C4-2B (cell line): Measurements from ENCODE around the gene ACOXL.

Experiments used
- H3K27ac ChIP-seq: fragments of 450-650 bp; 2 replicates; pipeline ENCODE4 v1.5.1; 2017
- ZFX ChIP-seq: fragments of 450-650 bp; IDR thresholded peaks from 2 replicates; pipeline ENCODE4 v1.6.1; 2017
- TF ChIP-seq, protein P1 (sequence below): fragments of 450-650 bp; conservative IDR thresholded peaks from 2 replicates; pipeline ENCODE4 v1.5.1; 2017; ENCODE audit warnings: mild to moderate bottlenecking

Gene ACOXL

GRCh38 chr2:110873597-110874452 is 141.5 kb downstream of the ACOXL start:
- no peak overlapping the region for H3K27ac ChIP-seq

DNA sequence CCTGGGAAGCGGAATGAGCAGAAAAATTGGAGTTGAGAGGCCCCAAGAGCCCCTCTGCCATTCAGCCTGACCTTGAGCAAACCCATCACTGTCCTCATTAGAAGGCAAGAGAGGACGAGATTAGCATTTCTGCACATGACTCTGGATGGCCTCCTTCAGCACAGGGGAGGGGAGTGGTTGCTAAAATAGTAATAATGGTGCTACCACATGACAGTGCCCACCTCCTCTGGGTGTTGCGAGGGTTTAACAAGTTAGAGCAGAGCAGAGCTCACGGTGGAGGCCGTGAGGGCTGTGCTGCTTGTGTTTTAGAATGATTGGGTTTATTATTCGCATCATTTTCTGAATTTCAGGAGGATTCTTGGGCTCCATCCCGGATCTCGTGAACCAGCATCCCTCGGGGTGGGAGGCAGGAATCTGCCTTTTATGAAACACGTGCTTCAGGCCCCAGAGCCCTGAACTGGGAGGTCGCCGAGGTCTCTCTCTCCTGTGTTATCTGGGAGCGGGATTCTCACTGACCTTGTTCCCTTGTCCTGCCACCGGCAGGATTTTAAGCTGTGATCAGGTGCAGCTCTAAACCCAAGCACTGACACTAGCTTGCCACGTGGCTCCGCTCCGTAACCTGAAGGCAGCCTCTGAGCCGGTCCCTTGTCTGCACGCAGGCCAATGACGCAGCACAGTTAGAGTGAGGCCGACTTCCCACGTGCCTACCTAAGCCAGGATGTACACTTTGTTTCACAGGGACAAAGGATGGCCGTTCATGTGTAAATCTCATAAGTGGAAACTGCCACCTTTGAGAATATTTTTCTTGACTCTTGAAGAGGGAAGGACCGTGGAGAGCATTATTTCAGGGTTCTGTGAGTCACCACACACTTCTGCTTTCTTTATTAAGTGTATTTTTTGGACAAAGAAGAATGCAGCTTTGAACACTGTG is 142.3 kb downstream of the ACOXL start:
- no peak overlapping the region for H3K27ac ChIP-seq
- TF ChIP-seq ZFX = no peak
- TF ChIP-seq, protein P1, sequence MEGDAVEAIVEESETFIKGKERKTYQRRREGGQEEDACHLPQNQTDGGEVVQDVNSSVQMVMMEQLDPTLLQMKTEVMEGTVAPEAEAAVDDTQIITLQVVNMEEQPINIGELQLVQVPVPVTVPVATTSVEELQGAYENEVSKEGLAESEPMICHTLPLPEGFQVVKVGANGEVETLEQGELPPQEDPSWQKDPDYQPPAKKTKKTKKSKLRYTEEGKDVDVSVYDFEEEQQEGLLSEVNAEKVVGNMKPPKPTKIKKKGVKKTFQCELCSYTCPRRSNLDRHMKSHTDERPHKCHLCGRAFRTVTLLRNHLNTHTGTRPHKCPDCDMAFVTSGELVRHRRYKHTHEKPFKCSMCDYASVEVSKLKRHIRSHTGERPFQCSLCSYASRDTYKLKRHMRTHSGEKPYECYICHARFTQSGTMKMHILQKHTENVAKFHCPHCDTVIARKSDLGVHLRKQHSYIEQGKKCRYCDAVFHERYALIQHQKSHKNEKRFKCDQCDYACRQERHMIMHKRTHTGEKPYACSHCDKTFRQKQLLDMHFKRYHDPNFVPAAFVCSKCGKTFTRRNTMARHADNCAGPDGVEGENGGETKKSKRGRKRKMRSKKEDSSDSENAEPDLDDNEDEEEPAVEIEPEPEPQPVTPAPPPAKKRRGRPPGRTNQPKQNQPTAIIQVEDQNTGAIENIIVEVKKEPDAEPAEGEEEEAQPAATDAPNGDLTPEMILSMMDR = no peak

More at GRCh38 chr2:110873597-110874452, 141.5 kb downstream of the ACOXL start:
- TF ChIP-seq, protein P1 = no peak
- no peak for TF ChIP-seq ZFX

GRCh38 chr2:110875384-110875725 is 143.0 kb downstream of the ACOXL start:
- TF ChIP-seq, protein P1 = no peak
- TF ChIP-seq ZFX = no peak
- no peak overlapping the region for H3K27ac ChIP-seq

DNA sequence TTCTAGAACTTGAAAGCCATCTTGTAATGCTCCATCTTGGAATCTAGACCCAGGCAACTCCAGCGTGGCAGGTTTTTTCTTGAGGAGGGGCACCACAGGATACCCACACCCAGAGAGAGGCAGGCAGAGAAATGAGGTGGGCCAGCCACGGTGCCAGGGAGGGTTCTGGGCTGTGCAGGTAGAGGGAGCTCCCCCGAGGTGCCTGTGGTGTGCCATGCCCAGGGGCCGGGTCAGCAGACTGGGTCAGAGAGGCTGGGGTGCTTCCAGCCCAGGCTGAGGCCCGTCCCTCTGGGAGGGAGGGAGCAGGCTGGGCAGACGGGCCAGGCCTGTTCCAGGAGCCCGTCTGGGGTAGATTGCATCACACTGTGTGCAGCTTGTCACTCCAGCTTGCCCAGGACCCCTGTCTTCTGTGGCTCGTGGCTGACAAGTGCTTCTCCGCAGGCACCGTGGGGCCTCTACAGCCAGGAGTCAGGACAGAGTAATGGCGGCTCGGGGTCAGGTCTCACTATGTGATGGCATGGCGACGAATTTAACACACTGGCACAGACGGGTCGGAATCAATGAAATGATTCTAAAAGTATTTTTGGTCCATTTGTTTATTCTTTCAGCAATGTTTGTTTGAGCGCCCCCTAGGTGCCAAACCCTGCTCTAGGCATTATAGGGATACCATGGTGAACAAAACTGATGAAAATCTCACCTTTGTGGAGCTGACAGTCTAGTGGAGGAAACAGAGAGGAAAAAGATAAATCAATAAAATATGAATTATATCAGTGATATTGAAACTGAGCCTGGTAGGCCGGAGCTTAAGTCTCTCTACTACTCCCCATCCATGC is 144.0 kb downstream of the ACOXL start:
- TF ChIP-seq ZFX = no peak
- TF ChIP-seq, protein P1 = peak; percentile 30
- H3K27ac ChIP-seq = no peak overlapping the region

DNA sequence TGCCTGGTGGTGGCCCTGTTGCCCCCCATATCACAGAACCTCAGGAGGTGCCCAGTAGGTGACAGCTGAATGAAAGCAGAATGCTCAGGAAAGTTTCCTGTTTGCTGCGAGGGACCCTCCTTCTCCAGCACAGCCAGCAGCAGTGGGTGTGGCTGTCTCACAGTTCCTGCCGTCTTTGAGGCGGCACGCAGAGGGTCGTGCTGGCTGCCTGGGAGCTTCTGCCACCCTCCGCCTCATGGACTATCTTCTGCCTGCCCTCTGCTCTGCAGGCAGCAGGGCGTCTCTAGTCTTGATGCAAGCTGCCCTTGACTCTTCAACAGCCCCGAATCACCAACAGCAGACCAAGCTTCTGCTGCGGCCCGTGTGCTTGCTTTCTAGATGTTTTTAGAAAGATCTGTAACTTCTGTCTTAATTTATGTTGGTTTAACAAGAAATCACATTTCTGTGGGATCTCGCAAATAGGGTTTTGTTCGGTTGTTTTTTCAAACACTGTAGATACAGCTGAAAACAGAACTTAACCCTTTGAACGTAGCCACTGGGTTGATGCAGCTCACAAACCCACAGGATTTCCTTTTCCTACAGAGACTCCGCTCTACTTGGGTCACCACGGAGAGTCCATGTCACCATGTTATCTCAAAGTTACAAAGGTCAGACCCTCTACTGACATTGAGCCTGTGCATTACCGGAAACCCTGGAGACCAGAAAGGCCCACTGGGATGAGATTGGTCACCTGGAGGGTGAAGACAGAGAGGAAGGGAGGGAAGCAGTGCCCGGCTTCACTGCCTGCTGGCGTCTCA is 144.9 kb downstream of the ACOXL start:
- no peak for TF ChIP-seq ZFX
- TF ChIP-seq, protein P1 = no peak
- H3K27ac ChIP-seq = no peak overlapping the region

DNA sequence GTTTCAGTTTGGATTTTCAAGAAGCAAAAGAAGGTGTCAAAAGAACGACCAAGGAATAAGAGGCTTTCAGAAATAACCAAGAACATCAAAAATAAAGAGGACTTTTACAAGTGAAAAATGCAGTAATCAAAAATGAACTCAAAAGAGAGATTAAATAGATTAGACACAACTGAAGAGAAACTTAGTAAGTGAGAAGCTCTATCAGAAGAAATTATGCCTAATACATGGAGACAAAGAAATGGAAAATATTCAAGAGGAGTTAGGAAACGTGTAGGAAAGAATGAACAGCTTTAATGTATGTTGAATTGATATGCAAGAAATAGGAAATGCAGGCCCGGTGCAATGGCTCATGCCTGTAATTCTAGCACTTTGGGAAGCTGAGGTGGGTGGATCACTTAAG is 145.8 kb downstream of the ACOXL start:
- no peak for TF ChIP-seq ZFX
- TF ChIP-seq, protein P1 = no peak
- H3K27ac ChIP-seq = no peak overlapping the region
